A673 (cell line): Measurements from ENCODE around the gene NKD1. TPM values are rescaled to one million over a fixed set of nuclear protein-coding genes. Genes with fewer than 3 reads are reported as not detected.

ENCODE experiments used
- BruUV-seq: library from RNA; stranded (reverse); fragments of 400-500 nt; replicated peaks from 2 replicates; lab custom pipeline; 2021; lab: Mats Ljungman, UMichigan
- CTCF ChIA-PET: fragments of 300-600 bp; sonication (Branson Sonifier 250); formaldehyde crosslinking; loops from one replicate; lab custom pipeline; 2022; ENCODE audit warnings: antibody characterized with exemption; lab: Charles Lee
- POLR2A ChIA-PET: fragments of 300-600 bp; sonication (Branson Sonifier 250); formaldehyde crosslinking; loops from one replicate; lab custom pipeline; 2022; ENCODE audit warnings: antibody characterized with exemption; ENCODE audit not compliant: low non-redundant PET; lab: Charles Lee
- DNase-seq: peaks from one replicate; pipeline ENCODE4 v3.0.0-alpha.2; 2015; ENCODE audit warnings: low spot score
- H3K27ac ChIP-seq: fragments of 200-600 bp; sonication (generic); 2 replicates; pipeline ENCODE4 v1.5.1; 2016; ENCODE audit warnings: mixed run types, low read depth, mild to moderate bottlenecking, mixed read lengths, antibody characterized with exemption, low read length; ENCODE audit not compliant: poor library complexity, severe bottlenecking
- H3K27me3 ChIP-seq: fragments of 200-600 bp; sonication (generic); replicated peaks from 2 replicates; pipeline ENCODE4 v1.6.1; 2017; ENCODE audit warnings: mixed run types, low read depth, mild to moderate bottlenecking, mixed read lengths, antibody characterized with exemption, low read length; ENCODE audit not compliant: insufficient read depth, poor library complexity
- H3K36me3 ChIP-seq: fragments of 200-600 bp; sonication (generic); 2 replicates; pipeline ENCODE4 v1.6.1; 2016; ENCODE audit warnings: mixed run types, mild to moderate bottlenecking, mixed read lengths, antibody characterized with exemption, low read length; ENCODE audit not compliant: insufficient read depth, poor library complexity, severe bottlenecking
- H3K4me1 ChIP-seq: fragments of 200-600 bp; sonication (generic); 2 replicates; pipeline ENCODE4 v1.6.1; 2017; ENCODE audit warnings: mixed run types, mild to moderate bottlenecking, mixed read lengths, antibody characterized with exemption, low read length; ENCODE audit not compliant: insufficient read depth, poor library complexity, severe bottlenecking
- H3K4me3 ChIP-seq: fragments of 200-600 bp; sonication (generic); 2 replicates; pipeline ENCODE4 v1.5.1; 2016; ENCODE audit warnings: low read depth, mixed run types, mild to moderate bottlenecking, mixed read lengths, low read length; ENCODE audit not compliant: poor library complexity, severe bottlenecking
- H3K9me3 ChIP-seq: fragments of 200-600 bp; sonication (generic); 2 replicates; pipeline ENCODE4 v1.6.1; 2016; ENCODE audit warnings: mixed run types, low read depth, mild to moderate bottlenecking, mixed read lengths, antibody characterized with exemption, low read length; ENCODE audit not compliant: poor library complexity, severe bottlenecking
- EZH2 ChIP-seq: fragments of 200-600 bp; sonication (generic); IDR thresholded peaks from 2 replicates; pipeline ENCODE4 v1.6.1; 2017; ENCODE audit warnings: borderline replicate concordance, low read depth, mild to moderate bottlenecking, mixed read lengths, antibody characterized with exemption, low read length; ENCODE audit not compliant: poor library complexity, severe bottlenecking
- intact Hi-C: fragments of 100-400 bp; cut with micrococcal nuclease; formaldehyde crosslinking; loops from one replicate; pipeline ENCODE4 v1.10.0; 2022; ENCODE audit not compliant: unreplicated experiment
- total RNA-seq: library from RNA; stranded (reverse); gene quantifications from 2 replicates; pipeline ENCODE4 v1.2.3, GENCODE V29; 2021
- TF ChIP-seq, protein P1 (sequence below): fragments of 300-800, 200-600 bp; sonication (generic); conservative IDR thresholded peaks from 2 replicates; pipeline ENCODE4 v1.5.1; 2017; ENCODE audit warnings: low read depth, mild to moderate bottlenecking, antibody characterized with exemption, low read length, moderate library complexity, mixed read lengths

The NKD1 gene
- total RNA-seq, 1 experiment from 2014 or later: 1.1 TPM

DNA sequence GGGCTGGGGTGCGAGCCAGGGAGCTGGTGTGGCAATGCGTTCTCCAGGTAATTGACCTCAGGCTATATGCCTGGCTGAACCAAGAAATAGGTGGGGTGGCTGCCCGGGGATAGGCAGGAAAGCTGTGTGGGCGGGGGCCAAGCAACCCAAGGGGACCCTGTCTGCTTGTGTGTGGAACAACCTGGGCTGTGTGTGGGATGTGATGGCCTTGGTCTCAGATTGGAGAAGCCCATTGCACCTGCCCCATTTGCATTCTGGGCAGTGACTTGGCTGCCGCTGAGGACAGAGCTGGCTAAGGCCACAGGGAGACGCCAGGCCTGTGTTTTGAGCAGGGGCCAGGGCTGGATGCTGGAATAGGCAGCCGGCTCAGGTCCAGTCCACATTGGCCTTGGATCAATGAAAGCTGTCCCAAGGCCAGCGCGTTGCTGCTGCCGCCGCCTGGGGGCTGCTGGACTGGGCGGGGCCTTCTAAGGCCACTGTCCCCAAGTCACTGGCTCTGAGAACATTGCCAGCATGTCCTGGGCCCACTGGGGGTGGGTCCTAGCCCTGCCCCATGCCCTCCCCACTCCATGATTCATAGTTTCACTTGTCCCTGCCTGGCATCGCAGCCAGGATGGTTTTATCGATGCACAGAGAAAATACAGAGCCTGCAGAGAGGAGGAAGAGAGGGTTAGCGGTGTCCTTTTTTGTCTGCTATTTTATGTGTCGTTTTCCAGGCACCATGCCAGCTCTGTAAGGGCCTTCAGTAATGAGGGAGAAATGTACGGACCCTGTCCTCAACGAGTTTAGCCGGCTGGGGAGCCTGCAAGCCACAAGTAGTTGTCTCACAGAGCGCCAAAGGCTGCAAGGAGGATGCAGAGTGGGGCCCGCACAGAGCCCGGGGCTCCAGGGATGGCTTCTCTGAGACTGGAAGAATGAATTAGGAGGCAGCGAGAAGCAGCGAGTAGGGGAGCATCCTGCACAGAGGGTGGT, 43.9 kb downstream of the NKD1 start:
- Histone ChIP-seq H3K4me3 (no peak overlapping the region), H3K27ac (no peak overlapping the region), H3K36me3 (no peaks in the 10 kb centered on the region), H3K27me3 (no peaks in the 10 kb centered on the region), H3K4me1 (peaks cover 6% of the 10 kb centered on the region), H3K9me3 (no peaks in the 10 kb centered on the region)
- intact Hi-C loops: no loop called here
- ChIA-PET POLR2A (no interaction called here), CTCF (no interaction called here)
- peak; percentile 32 for DNase-seq
- TF ChIP-seq, protein P1, sequence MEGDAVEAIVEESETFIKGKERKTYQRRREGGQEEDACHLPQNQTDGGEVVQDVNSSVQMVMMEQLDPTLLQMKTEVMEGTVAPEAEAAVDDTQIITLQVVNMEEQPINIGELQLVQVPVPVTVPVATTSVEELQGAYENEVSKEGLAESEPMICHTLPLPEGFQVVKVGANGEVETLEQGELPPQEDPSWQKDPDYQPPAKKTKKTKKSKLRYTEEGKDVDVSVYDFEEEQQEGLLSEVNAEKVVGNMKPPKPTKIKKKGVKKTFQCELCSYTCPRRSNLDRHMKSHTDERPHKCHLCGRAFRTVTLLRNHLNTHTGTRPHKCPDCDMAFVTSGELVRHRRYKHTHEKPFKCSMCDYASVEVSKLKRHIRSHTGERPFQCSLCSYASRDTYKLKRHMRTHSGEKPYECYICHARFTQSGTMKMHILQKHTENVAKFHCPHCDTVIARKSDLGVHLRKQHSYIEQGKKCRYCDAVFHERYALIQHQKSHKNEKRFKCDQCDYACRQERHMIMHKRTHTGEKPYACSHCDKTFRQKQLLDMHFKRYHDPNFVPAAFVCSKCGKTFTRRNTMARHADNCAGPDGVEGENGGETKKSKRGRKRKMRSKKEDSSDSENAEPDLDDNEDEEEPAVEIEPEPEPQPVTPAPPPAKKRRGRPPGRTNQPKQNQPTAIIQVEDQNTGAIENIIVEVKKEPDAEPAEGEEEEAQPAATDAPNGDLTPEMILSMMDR: no peak
- no peak for TF ChIP-seq EZH2
- BruUV-seq: no TSS peak

DNA sequence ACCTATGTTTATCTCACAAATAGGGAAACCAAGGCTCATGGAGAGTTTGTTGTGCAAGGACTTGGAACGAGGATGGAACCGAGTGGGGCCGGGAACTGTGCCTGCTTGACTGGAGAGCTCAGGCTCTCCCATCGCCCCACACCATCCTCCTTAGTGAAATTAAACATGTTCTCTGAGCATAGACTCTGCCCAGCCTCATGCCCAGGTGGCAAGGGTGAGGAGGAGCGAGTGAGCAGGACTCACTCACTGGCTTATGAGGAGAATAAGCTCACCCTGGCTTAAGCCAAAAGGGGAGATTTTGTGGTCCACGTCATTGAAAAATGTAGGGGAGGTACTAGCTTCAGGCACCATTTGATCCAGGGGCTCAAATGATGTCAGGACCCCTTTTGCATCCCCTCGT, 44.8 kb downstream of the NKD1 start:
- H3K27me3 ChIP-seq: no peaks in the 10 kb centered on the region
- no peaks in the 10 kb centered on the region for H3K36me3 ChIP-seq
- no peak for DNase-seq
- no peak for TF ChIP-seq EZH2
- TF ChIP-seq, protein P1: no peak
- ChIA-PET CTCF (no interaction called here), POLR2A (no interaction called here)
- H3K4me1 ChIP-seq: peaks cover 6% of the 10 kb centered on the region
- H3K4me3 ChIP-seq: no peak overlapping the region
- intact Hi-C loops: no loop called here
- no TSS peak for BruUV-seq
- no peaks in the 10 kb centered on the region for H3K9me3 ChIP-seq
- no peak overlapping the region for H3K27ac ChIP-seq

DNA sequence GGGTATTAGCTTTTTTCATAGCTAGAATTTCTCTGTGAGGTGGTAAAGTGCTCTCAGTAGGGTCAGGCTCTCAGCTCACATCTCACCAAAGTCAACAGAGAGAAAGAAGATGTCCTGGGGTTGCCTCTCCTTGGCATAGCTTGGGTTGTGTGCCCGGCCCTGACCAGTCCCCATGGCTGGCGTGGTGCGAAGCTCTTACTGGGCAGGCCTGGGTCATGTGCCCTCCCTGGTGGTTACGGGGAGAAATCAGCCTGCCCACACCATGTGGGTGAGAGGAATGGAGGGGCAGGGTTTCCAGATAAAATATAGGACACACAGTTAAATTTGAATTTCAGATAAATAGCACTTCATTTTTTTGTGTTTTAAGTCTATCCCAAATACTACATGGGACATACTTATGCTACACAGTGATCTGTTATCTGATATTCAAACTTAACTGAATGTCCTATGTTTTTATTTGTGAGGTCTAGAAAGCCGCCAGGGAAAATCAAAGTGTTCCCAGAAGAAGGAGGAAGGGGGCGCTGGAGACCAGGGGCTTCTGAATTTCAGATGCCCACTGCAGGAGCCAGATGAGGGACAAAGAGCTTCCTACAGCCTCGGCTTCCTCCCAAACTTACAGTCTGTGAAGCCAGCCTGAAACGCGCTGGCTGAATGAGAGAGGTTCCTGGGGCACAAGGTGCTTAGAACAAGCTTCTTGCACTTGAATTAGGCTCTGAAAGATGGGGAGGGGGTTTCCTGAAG, 45.4 kb downstream of the NKD1 start:
- H3K27me3 ChIP-seq: no peaks in the 10 kb centered on the region
- DNase-seq: peak; percentile 35
- H3K27ac ChIP-seq: no peak overlapping the region
- CTCF ChIA-PET: interaction anchor here (1.0 kb wide), 1 partner anchor 213 kb away, joined by 4 read pairs; no protein-coding TSS in a partner anchor
- intact Hi-C loops: no loop called here
- BruUV-seq: no TSS peak
- TF ChIP-seq, protein P1: peak; percentile 57
- TF ChIP-seq EZH2: no peak
- H3K9me3 ChIP-seq: no peaks in the 10 kb centered on the region
- H3K4me3 ChIP-seq: no peak overlapping the region
- H3K36me3 ChIP-seq: no peaks in the 10 kb centered on the region
- H3K4me1 ChIP-seq: peaks cover 6% of the 10 kb centered on the region
- POLR2A ChIA-PET: no interaction called here
